Activated naive CD8-positive, alpha-beta T cell treated with anti-CD3 and anti-CD28 coated beads for 36 hours (primary cell): Measurements from ENCODE around the gene PGRMC1. TPM values are rescaled to one million over a fixed set of nuclear protein-coding genes. Genes with fewer than 3 reads are reported as not detected.
"Not testable (repeated sequence)": the region's sequence is repeated elsewhere in the genome, so short reads cannot be mapped to it uniquely, and the experiment has no call there.

Experiments used
- DNase-seq: peaks from one replicate; pipeline ENCODE4 v3.0.0; 2021
- H3K27ac Mint-ChIP-seq: one replicate; pipeline ENCODE4 v1.8.0; 2022; ENCODE audit warnings: mild to moderate bottlenecking, moderate library complexity, mixed read lengths
- H3K27me3 Mint-ChIP-seq: one replicate; pipeline ENCODE4 v1.8.0; 2022; ENCODE audit warnings: mild to moderate bottlenecking, mixed read lengths
- H3K36me3 Mint-ChIP-seq: one replicate; pipeline ENCODE4 v1.8.0; 2021; ENCODE audit warnings: mild to moderate bottlenecking, mixed read lengths
- H3K4me1 Mint-ChIP-seq: one replicate; pipeline ENCODE4 v1.8.0; 2021; ENCODE audit warnings: mixed read lengths
- H3K4me3 Mint-ChIP-seq: one replicate; pipeline ENCODE4 v1.8.0; 2022; ENCODE audit warnings: mild to moderate bottlenecking, moderate library complexity, mixed read lengths
- H3K9me3 Mint-ChIP-seq: one replicate; pipeline ENCODE4 v1.8.0; 2022; ENCODE audit warnings: mixed read lengths
- total RNA-seq, 2 experiments: library from RNA; stranded (reverse); gene quantifications; one replicate each; pipeline ENCODE4 v1.2.3, GENCODE V29; 2021

PGRMC1 gene
- total RNA-seq: 10 to 100 TPM; 48.2 to 49.3 TPM

DNA sequence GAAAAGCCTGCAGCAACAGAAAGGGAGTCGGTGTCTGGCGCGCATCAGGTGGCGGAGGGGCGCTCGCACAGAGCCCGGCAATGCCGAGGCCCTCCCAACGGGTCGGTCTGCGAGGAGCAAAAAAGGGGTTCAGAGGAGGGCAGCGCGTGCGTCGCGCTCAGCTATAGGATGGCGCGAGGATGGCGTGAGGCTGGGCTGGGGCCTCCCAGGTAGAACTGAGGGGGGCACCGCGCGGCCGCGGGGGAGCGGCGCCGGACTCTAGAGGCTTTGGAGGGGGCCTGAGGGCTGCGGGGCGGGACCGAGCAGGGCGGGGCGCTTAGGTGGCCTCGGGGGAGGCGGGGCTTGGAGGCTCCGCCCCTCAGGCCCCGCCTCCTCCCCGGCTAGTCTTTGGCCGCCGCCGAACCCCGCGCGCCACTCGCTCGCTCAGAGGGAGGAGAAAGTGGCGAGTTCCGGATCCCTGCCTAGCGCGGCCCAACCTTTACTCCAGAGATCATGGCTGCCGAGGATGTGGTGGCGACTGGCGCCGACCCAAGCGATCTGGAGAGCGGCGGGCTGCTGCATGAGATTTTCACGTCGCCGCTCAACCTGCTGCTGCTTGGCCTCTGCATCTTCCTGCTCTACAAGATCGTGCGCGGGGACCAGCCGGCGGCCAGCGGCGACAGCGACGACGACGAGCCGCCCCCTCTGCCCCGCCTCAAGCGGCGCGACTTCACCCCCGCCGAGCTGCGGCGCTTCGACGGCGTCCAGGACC is at the start of gene PGRMC1:
Gene PGRMC1 (plus strand): TSS at position 414 of the 751 bp plus-strand sequence. CDS start 79 bp downstream, at position 493.
- Mint-ChIP-seq H3K27me3 (peaks cover 3% of the 10 kb centered on the region), H3K4me3 (peak within 1 kb of the TSS; percentile 88), H3K27ac (peak within 1 kb of the TSS; percentile 79), H3K4me1 (peaks cover 29% of the 10 kb centered on the region), H3K36me3 (peaks cover 15% of the 10 kb centered on the region), H3K9me3 (no peaks in the 10 kb centered on the region)
- peak; percentile 79 for DNase-seq

DNA sequence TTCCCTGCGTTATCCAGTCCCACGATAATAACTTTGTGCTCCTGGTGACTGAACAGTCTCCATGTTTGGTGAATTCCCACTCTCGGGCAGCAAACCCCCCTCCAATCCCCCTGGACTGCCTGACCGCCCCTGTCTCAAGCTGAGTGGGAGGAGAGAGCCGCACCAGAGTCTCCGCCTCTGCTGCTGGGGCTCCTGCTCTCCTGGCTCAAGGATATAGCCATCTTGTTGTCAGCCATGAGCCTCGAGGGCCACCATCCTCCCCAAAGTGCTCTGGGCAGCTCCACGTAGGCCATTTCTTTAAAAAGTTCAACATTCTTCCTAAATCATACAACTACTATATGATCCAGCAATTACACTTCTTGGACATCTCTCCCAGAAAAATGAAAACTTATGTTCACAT is 49.3 kb upstream of the PGRMC1 start:
- Mint-ChIP-seq H3K27ac (no peak overlapping the region), H3K9me3 (no peaks in the 10 kb centered on the region)

DNA sequence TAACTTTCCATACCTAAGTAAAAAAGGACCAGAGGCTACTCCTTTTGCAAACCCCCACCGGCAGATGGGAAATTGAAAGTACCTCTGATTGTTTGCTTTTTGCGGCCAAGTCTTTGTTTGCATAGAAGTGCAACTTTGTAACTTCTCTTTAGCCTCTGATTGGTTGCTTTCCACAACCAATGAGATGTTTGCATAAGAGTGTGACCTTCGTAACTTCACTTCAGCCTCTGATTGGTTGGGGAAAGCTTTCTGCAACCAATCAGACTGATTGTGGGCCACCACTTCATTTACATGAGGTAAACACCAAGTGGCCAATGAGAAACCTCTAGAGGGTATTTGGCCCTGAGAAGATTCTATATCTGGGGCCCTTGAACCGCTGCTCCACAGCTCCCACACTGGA is 48.8 kb upstream of the PGRMC1 start:
- Mint-ChIP-seq H3K27me3 (no peaks in the 10 kb centered on the region), H3K27ac (no peak overlapping the region), H3K4me3 (no peak overlapping the region), H3K36me3 (no peaks in the 10 kb centered on the region), H3K9me3 (no peaks in the 10 kb centered on the region), H3K4me1 (no peaks in the 10 kb centered on the region)
- no peak for DNase-seq

More for the DNA sequence above, 49.3 kb upstream of the PGRMC1 start:
- no peak for DNase-seq
- H3K4me1 Mint-ChIP-seq: no peaks in the 10 kb centered on the region
- no peaks in the 10 kb centered on the region for H3K36me3 Mint-ChIP-seq
- no peaks in the 10 kb centered on the region for H3K27me3 Mint-ChIP-seq
- H3K4me3 Mint-ChIP-seq: no peak overlapping the region

DNA sequence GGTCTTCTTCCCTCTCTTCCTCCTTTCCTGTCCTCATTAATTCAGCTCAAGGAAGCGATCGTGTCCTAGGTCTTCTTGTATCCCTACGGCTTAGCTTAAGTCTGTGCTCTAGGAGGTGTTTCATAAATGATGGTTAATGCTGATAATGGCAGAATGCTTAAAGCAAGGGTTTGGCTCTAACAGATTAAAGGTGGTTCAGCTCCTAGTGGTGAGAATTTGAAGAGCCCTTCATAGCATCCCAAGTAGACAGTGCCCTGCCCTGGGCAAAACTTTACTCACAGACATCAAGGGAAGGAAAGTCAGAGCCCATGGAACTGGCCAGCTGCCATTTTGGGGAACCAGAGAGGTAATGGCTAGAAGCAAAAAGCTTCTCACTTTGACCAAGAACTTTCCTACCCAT is 47.0 kb upstream of the PGRMC1 start:
- Mint-ChIP-seq H3K9me3 (no peaks in the 10 kb centered on the region), H3K4me3 (no peak overlapping the region), H3K4me1 (no peaks in the 10 kb centered on the region), H3K36me3 (no peaks in the 10 kb centered on the region), H3K27me3 (no peaks in the 10 kb centered on the region), H3K27ac (no peak overlapping the region)
- no peak for DNase-seq

DNA sequence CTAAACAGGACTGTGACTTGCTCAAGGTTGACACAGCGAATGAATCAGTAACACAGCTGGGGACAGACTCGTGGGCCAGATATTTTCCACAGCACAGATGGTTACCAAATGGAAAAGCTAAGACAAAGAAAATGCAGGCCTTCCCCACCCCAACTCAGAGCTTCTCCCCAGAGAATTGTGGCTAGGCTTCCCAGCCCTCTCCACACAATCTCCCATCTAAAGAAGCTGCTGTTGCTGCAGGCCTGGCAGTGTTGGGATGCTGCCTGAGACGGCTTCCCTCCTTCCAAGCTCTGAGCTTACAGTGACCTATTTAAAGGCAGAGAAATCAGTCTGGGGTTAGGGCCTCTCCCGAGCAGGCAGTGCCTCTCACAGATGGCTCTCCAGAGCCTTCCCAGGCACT is 46.5 kb upstream of the PGRMC1 start:
- H3K27me3 Mint-ChIP-seq: no peaks in the 10 kb centered on the region
- no peak for DNase-seq
- H3K36me3 Mint-ChIP-seq: no peaks in the 10 kb centered on the region
- no peaks in the 10 kb centered on the region for H3K4me1 Mint-ChIP-seq
- H3K27ac Mint-ChIP-seq: no peak overlapping the region
- no peaks in the 10 kb centered on the region for H3K9me3 Mint-ChIP-seq
- H3K4me3 Mint-ChIP-seq: no peak overlapping the region

DNA sequence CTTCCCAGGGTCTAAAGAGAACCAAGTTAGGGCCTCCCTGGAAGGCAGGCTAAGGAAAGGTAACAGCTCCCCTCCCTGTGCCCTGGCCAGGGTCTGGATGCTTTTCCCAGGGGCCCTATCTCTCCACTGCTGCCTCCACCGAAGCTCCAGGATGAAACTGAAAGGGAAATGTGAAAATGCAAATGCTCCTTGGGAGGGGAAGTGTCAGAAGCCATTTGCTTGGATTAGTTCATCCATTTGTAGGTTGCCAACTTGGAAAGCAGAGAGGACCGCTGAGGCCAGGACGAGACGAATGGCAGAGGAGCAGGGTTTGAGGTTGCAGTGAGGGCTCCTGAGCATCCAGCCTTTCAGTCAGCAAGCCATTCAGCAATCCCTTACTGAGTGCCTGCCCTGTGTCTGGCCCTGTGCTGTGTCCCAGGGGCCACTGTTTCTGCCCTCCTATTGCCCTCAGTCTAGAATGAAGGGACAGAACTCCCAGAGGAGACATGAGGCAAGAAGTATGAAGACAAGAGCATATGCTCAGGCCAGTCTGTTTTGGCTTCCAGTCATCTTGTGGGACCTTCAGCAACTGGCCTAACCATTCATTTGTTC is 45.9 kb upstream of the PGRMC1 start:
- no peaks in the 10 kb centered on the region for H3K9me3 Mint-ChIP-seq
- no peak overlapping the region for H3K27ac Mint-ChIP-seq
- H3K4me1 Mint-ChIP-seq: no peaks in the 10 kb centered on the region
- DNase-seq: no peak
- H3K36me3 Mint-ChIP-seq: no peaks in the 10 kb centered on the region
- H3K4me3 Mint-ChIP-seq: no peak overlapping the region
- H3K27me3 Mint-ChIP-seq: no peaks in the 10 kb centered on the region

DNA sequence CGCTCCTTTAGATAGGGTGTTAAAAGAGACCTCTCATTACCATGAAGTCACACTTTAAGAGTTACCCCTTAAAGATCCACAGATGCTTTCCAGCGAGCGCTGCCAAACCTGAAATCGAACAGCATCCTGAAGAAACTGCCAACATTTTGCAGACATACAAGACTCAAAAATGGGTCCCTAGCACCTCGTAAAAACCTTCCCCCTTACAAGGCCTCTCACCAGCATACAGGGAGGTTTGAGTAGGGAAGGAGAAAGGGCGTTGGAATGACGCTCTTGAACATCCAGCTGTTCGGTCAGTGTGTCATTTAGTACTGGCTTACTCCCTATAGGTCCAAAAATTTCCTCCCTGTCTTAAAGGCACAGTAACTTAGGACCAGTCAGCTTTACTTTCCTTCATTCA is 45.3 kb upstream of the PGRMC1 start:
- Mint-ChIP-seq H3K9me3 (no peaks in the 10 kb centered on the region), H3K4me1 (no peaks in the 10 kb centered on the region), H3K27ac (no peak overlapping the region), H3K36me3 (no peaks in the 10 kb centered on the region), H3K27me3 (no peaks in the 10 kb centered on the region), H3K4me3 (no peak overlapping the region)
- DNase-seq: no peak

DNA sequence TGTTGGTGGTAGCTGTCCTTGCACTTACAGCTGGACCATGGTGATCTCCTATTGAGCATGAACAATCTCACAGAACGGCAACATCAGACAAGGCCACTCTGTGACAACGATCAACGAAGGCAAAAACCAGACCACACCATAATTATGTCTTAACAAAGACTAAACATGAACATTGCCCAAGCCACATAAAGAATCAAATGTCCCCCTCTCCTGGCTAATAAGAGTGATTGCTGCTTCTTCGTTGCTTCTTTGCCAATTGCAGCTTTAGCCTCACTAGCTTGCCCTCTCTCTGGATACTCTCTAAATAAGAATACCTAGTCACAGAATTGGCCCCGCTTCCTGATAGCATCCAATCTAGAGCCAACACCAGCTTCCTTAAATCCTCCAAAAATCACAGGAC is 41.5 kb upstream of the PGRMC1 start:
- Mint-ChIP-seq H3K36me3 (no peaks in the 10 kb centered on the region), H3K27me3 (no peaks in the 10 kb centered on the region), H3K27ac (no peak overlapping the region), H3K4me1 (no peaks in the 10 kb centered on the region), H3K4me3 (no peak overlapping the region), H3K9me3 (no peaks in the 10 kb centered on the region)
- DNase-seq: no peak

DNA sequence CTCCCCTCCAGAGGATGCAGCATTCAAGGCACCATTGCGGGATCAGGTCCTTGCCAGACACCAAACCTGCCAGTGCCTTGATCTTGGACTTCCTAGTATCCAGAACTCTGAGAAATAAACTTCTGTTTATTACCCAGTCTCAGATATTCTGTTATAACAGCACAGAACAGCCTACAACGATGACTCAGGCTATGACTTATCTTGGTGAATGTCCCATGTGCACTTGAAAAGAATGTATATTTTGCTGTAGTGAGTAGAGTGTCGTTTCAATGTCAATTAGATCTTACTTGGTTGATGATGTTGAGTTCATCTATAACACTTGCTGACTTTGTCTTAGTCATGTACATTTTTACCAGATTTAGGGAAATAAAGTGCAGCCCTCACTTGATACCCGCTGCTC is 34.5 kb upstream of the PGRMC1 start:
- peaks cover 8% of the 10 kb centered on the region for H3K27me3 Mint-ChIP-seq
- no peak for DNase-seq
- peaks cover 3% of the 10 kb centered on the region for H3K4me1 Mint-ChIP-seq
- H3K4me3 Mint-ChIP-seq: no peak overlapping the region
- H3K9me3 Mint-ChIP-seq: no peaks in the 10 kb centered on the region
- no peak overlapping the region for H3K27ac Mint-ChIP-seq
- H3K36me3 Mint-ChIP-seq: no peaks in the 10 kb centered on the region

DNA sequence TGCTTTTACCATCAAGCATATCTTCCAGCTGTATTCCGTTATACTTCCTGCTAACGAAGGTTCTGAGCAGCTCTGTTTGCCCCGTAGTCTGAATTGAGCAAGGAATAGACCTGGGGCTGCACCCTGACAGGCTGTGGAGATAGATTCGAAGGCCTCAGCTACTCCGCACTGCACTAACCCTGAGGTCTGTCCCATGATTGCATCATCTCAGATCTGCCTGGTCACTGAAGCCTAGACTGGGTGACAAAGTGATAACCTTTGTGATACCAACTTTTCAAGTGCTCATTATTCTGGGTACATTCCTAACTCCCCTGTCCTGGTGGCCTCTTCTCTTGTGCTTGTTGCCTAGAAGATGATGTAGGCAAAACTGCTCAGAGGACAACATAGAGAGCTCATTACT is 29.9 kb upstream of the PGRMC1 start:
- no peak for DNase-seq
- H3K4me3 Mint-ChIP-seq: no peak overlapping the region
- no peaks in the 10 kb centered on the region for H3K9me3 Mint-ChIP-seq
- H3K27ac Mint-ChIP-seq: no peak overlapping the region
- H3K27me3 Mint-ChIP-seq: peaks cover 8% of the 10 kb centered on the region
- no peaks in the 10 kb centered on the region for H3K4me1 Mint-ChIP-seq
- H3K36me3 Mint-ChIP-seq: no peaks in the 10 kb centered on the region

DNA sequence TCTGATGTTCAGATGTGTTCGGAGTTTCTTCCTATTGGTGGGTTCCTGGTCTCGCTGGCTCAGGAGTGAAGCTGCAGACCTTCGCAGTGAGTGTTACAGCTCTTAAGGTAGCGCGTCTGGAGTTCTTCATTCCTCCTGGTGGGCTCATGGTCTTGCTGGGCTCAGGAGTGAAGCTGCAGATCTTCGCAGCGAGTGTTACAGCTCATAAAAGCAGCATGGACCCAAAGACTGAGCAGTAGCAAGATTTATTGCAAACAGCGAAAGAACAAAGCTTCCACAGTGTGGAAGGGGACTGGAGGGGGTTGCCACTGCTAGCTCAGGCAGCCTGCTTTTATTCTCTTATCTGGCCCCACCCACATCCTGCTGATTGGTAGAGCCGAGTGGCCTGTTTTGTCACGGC is 28.6 kb upstream of the PGRMC1 start:
- H3K27me3 Mint-ChIP-seq, H3K4me1 Mint-ChIP-seq, H3K36me3 Mint-ChIP-seq, DNase-seq, H3K27ac Mint-ChIP-seq, H3K4me3 Mint-ChIP-seq, H3K9me3 Mint-ChIP-seq: not testable (repeated sequence)

DNA sequence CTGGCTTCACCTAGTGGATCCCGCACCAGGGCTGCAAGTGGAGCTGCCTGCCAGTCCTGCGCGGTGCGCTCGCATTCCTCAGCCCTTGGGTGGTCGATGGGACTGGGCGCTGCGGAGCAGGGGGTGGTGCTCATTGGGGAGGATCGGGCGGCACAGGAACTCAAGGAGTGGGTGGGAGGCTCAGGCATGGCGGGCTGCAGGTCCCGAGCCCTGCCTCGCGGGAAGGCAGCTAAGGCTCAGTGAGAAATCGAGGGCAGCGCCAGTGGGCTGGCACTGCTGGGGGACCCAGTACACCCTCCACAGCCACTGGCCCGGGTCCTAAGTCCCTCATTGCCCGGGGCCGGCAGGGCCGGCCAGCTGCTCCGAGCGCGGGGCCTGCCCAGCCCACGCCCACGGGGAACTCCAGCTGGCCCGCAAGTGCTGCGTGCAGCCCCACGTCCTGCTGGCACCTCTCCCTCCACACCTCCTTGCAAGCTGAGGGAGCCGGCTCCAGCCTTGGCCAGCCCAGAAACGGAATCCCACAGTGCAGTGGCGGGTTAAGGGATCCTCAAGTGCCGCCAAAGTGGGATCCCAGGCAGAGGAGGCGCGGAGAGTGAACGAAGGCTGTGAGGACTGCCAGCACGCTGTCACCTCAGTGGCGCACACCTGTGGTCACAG is 27.6 kb upstream of the PGRMC1 start:
- no peak overlapping the region for H3K4me3 Mint-ChIP-seq
- H3K9me3 Mint-ChIP-seq: no peaks in the 10 kb centered on the region
- H3K4me1 Mint-ChIP-seq: no peaks in the 10 kb centered on the region
- no peaks in the 10 kb centered on the region for H3K36me3 Mint-ChIP-seq
- H3K27ac Mint-ChIP-seq: no peak overlapping the region
- no peak for DNase-seq
- peaks cover 8% of the 10 kb centered on the region for H3K27me3 Mint-ChIP-seq

DNA sequence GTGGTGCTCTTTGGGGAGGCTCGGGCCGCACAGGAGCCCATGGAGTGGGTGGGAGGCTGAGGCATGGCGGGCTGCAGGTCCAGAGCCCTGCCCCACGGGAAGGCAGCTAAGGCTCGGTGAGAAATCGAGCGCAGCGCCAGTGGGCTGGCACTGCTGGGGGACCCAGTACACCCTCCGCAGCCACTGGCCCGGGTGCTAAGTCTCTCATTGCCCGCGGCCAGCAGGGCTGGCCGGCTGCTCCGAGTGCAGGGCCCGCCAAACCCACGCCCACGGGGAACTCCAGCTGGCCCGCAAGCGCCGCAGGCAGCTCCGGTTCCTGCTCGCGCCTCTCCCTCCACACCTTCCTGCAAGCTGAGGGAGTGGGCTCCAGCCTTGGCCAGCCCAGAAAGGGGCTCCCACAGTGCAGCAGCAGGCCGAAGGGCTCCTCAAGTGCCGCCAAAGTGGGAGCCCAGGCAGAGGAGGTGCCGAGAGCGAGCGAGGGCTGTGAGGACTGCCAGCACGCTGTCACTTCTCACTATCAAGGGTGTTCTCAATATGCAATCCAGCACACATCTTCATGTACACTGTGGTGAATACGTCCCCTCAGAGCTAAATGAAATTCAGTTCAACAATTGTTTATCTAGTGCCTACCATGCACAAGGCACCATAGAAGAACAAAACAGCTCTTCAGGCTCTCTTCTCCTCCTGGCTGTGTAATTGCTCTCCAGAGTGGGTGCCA is 25.0 kb upstream of the PGRMC1 start:
- not testable (repeated sequence) for DNase-seq, H3K9me3 Mint-ChIP-seq, H3K27ac Mint-ChIP-seq, H3K36me3 Mint-ChIP-seq, H3K4me3 Mint-ChIP-seq, H3K4me1 Mint-ChIP-seq
- peaks cover 11% of the 10 kb centered on the region for H3K27me3 Mint-ChIP-seq

DNA sequence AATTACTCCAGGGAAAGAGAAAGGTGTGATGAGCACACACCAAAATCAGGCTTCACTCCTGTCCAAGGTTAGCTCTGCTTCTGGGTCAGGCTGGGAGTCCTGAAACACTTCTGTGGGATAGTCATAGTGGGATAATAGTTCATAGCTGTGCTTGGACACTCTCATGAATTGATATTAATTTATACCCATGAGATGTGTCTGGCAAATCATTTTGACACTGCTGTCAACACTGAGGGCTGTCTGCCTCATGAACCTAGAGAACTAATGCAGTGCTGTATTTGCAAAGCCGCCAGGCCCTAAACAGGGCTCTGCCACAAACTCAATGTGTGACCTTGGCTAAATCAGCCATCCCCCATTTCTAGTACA is 24.5 kb upstream of the PGRMC1 start:
- Mint-ChIP-seq H3K4me3 (no peak overlapping the region), H3K9me3 (no peaks in the 10 kb centered on the region), H3K27ac (no peak overlapping the region), H3K36me3 (no peaks in the 10 kb centered on the region), H3K27me3 (peaks cover 6% of the 10 kb centered on the region), H3K4me1 (no peaks in the 10 kb centered on the region)
- DNase-seq: no peak

DNA sequence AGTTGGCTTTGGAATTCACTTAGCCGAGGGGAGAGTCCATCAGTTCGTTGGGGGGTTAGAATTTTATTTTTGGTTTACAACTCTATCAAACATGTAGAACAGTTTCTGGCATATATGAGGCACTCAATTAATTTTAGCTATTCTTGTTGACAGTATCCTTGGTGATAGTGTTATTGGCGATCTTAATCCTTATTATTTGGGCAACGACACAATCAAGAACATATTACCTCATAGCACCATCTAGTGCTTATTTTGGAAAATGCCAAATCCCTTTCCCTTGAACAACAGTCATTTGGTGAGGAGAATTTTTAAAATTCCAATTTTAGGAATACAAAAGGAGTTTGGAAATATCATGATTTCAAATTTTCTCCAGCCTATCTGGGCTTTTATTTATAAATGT is 17.9 kb upstream of the PGRMC1 start:
- no peak for DNase-seq
- H3K9me3 Mint-ChIP-seq: no peaks in the 10 kb centered on the region
- H3K27me3 Mint-ChIP-seq: peaks cover 10% of the 10 kb centered on the region
- H3K4me3 Mint-ChIP-seq: no peak overlapping the region
- no peaks in the 10 kb centered on the region for H3K36me3 Mint-ChIP-seq
- H3K4me1 Mint-ChIP-seq: no peaks in the 10 kb centered on the region
- no peak overlapping the region for H3K27ac Mint-ChIP-seq
